ENCODE measurements around the gene SLK.

GRCh38 chr10:104072786-104073185 is 105.8 kb downstream of the SLK start:
- TF ChIP-seq CTCF (IDR thresholded peaks at IDR 0.05; ENCODE audit: insufficient read depth, low read length, poor library complexity, severe bottlenecking) (no peak), EZH2phosphoT487 (conservative IDR thresholded peaks at IDR 0.05; ENCODE audit: low read length) (no peak)
